Esophagus squamous epithelium (tissue), 4 donors: ENCODE measurements around the gene METTL6.

Experiments used
- CTCF ChIP-seq, 6 experiments: fragments of 450-650 bp in 4 of 6; fragments of 200-600 bp in 2 of 6; sonication (generic) in 2 of 6; IDR thresholded peaks; one replicate each; pipeline ENCODE4 v1.5.1; 2016 to 2019; ENCODE audit warnings: antibody characterized with exemption in 6 of 6, mild to moderate bottlenecking in 4 of 6, moderate library complexity in 4 of 6
- POLR2A ChIP-seq, 4 donors: fragments of 450-650 bp; IDR thresholded peaks; one replicate each; pipeline ENCODE4 v1.6.1; 2017; ENCODE audit warnings: antibody characterized with exemption in 4 of 4, mild to moderate bottlenecking in 4 of 4, moderate library complexity in 3 of 4

GRCh38 chr3:15453501-15453900 is 26.2 kb upstream of the METTL6 start:
- no peak for TF ChIP-seq CTCF (IDR thresholded peaks at IDR 0.05)
- no peak for TF ChIP-seq POLR2A (IDR thresholded peaks at IDR 0.05)
